Mammary epithelial cell (primary cell): ENCODE measurements around the gene UBXN1.

Source experiments
- CTCF ChIP-seq, 2 donors: IDR thresholded peaks in 1 of 2; conservative IDR thresholded peaks in 1 of 2; 2 replicates each; pipeline ENCODE4 v1.5.1; 2011 to 2012; ENCODE audit warnings: inconsistent platforms in 2 of 2, low read length in 2 of 2, mild to moderate bottlenecking in 2 of 2, control low read depth in 1 of 2, low read depth in 1 of 2; ENCODE audit not compliant: insufficient read depth in 1 of 2; ENCODE audit errors: extremely low read depth in 1 of 2
- EZH2 ChIP-seq: IDR thresholded peaks from 2 replicates; pipeline ENCODE4 v1.6.1; 2012; ENCODE audit warnings: low read length, inconsistent platforms, borderline replicate concordance

- TF ChIP-seq CTCF (conservative IDR thresholded peaks at IDR 0.05 in 1 of 2, IDR thresholded peaks at IDR 0.05 in 1 of 2; ENCODE audit: extremely low read depth in 1 of 2, insufficient read depth in 1 of 2, low read depth in 1 of 2, low read length in 2 of 2) (no peak), EZH2 (no peak)
These were observed 13.1 kb downstream of the UBXN1 start for GRCh38 chr11:62665599-62666258.
